GM21825 (cell line): ENCODE data around the gene CA12.

ENCODE experiments used
- ATAC-seq: cut with Tn5 transposase; IDR thresholded peaks from one replicate; pipeline ENCODE4 v1.9.1; 2021; ENCODE audit warnings: mild to moderate bottlenecking, moderate library complexity; ENCODE audit not compliant: unreplicated experiment

The CA12 gene

GRCh38 chr15:63402498-63403253 lies 21.0 kb upstream of the CA12 start:
- no peak for ATAC-seq

GRCh38 chr15:63401714-63402497 lies 20.3 kb upstream of the CA12 start:
- no peak for ATAC-seq

GRCh38 chr15:63401078-63401477 lies 19.4 kb upstream of the CA12 start:
- ATAC-seq, result no peak

- ATAC-seq, result no peak
These were observed 16.8 kb upstream of the CA12 start for GRCh38 chr15:63398456-63398855.

- ATAC-seq, result no peak
These were observed 14.7 kb upstream of the CA12 start for GRCh38 chr15:63396152-63396928.

- ATAC-seq, result no peak
These were observed 14.1 kb upstream of the CA12 start for GRCh38 chr15:63395730-63396151.

- no peak for ATAC-seq
These were observed 10.8 kb upstream of the CA12 start for GRCh38 chr15:63392361-63393009.

GRCh38 chr15:63391669-63392360 lies 10.2 kb upstream of the CA12 start:
- no peak for ATAC-seq

- no peak for ATAC-seq
These were observed 9.0 kb upstream of the CA12 start for GRCh38 chr15:63390689-63391088.

- ATAC-seq, result no peak
These were observed 8.4 kb upstream of the CA12 start for GRCh38 chr15:63389902-63390670.

- no peak for ATAC-seq
These were observed 6.9 kb upstream of the CA12 start for GRCh38 chr15:63388511-63388910.

- no peak for ATAC-seq
These were observed 6.3 kb upstream of the CA12 start for GRCh38 chr15:63387748-63388493.

- no peak for ATAC-seq
These were observed 4.4 kb upstream of the CA12 start for GRCh38 chr15:63385911-63386531.

- ATAC-seq, result no peak
These were observed 3.3 kb upstream of the CA12 start for GRCh38 chr15:63384906-63385305.

- ATAC-seq, result no peak
These were observed 1.5 kb upstream of the CA12 start for GRCh38 chr15:63382966-63383710.

GRCh38 chr15:63380808-63381282 lies 801 bp downstream of the CA12 start:
- ATAC-seq, result no peak

GRCh38 chr15:63380151-63380807 lies 1.4 kb downstream of the CA12 start:
- no peak for ATAC-seq
